H1 (cell line): ENCODE measurements around the gene ELMO1. TPM values are rescaled to one million over a fixed set of nuclear protein-coding genes. Genes with fewer than 3 reads are reported as not detected.

Experiments used
- CTCF ChIA-PET: fragments of 300-600 bp; sonication (Branson Sonifier 250); formaldehyde crosslinking; loops from one replicate; lab custom pipeline; 2021; ENCODE audit not compliant: partially characterized antibody; lab: Charles Lee
- POLR2A ChIA-PET: fragments of 300-600 bp; sonication (Branson Sonifier 250); formaldehyde crosslinking; loops from one replicate; lab custom pipeline; 2021; ENCODE audit warnings: inconsistent platforms; ENCODE audit not compliant: partially characterized antibody; lab: Charles Lee
- DNase-seq, 2 experiments: peaks; one replicate each; pipeline versions ENCODE4 v3.0.0 to v3.0.0-alpha.2; 2010 to 2022; ENCODE audit warnings: low spot score in 2 of 2, low read depth in 1 of 2, mixed read lengths in 1 of 2
- FAIRE-seq: peaks from 2 replicates; lab custom pipeline; 2011; peaks lifted over from hg19 to GRCh38; lab: Jason Lieb, UNC
- H2AFZ ChIP-seq: 2 replicates; pipeline ENCODE4 v1.8.1; 2012; ENCODE audit warnings: low read length, inconsistent platforms
- H2AK5ac ChIP-seq: 2 replicates; pipeline ENCODE4 v1.6.1; 2013; ENCODE audit warnings: low read depth, low read length
- H2BK120ac ChIP-seq: replicated peaks from 2 replicates; pipeline ENCODE3; 2013; ENCODE audit warnings: low read depth, low read length, inconsistent platforms
- H2BK12ac ChIP-seq: 2 replicates; pipeline ENCODE4 v1.6.1; 2013; ENCODE audit warnings: low read depth, low read length
- H2BK15ac ChIP-seq: 2 replicates; pipeline ENCODE4 v1.6.1; 2013; ENCODE audit warnings: low read length
- H2BK20ac ChIP-seq: 2 replicates; pipeline ENCODE4 v1.6.1; 2013; ENCODE audit warnings: low read length
- H2BK5ac ChIP-seq: 2 replicates; pipeline ENCODE4 v1.6.1; 2013; ENCODE audit warnings: low read depth, low read length
- H3K14ac ChIP-seq: 2 replicates; pipeline ENCODE4 v1.6.1; 2013; ENCODE audit warnings: inconsistent platforms; ENCODE audit not compliant: insufficient read length
- H3K18ac ChIP-seq: 2 replicates; pipeline ENCODE4 v1.6.1; 2013; ENCODE audit warnings: low read length; ENCODE audit errors: extremely low read depth
- H3K23ac ChIP-seq: 2 replicates; pipeline ENCODE4 v1.6.1; 2013; ENCODE audit warnings: inconsistent platforms; ENCODE audit not compliant: insufficient read length
- H3K23me2 ChIP-seq: 2 replicates; pipeline ENCODE4 v1.6.1; 2013; ENCODE audit warnings: low read depth, low read length
- H3K27ac ChIP-seq: 2 replicates; pipeline ENCODE4 v1.6.1; 2011; ENCODE audit warnings: low read depth, low read length, inconsistent platforms
- H3K27me3 ChIP-seq, 4 experiments: replicated peaks in 1 of 4; 1 replicate in 1 of 4; 2 replicates in 3 of 4; pipeline versions ENCODE4 v1.6.1 to v1.8.1; 2011 to 2013; ENCODE audit warnings: low read length in 3 of 4, mild to moderate bottlenecking in 3 of 4, inconsistent platforms in 2 of 4, mixed read lengths in 2 of 4, moderate library complexity in 1 of 4; ENCODE audit not compliant: control insufficient read depth in 3 of 4, insufficient read depth in 3 of 4; ENCODE audit errors: extremely low read depth in 1 of 4
- H3K36me3 ChIP-seq, 4 experiments: 2 replicates each; pipeline versions ENCODE4 v1.6.1 to v1.8.1; 2011 to 2013; ENCODE audit warnings: mild to moderate bottlenecking in 4 of 4, low read length in 3 of 4, moderate library complexity in 2 of 4, control low read depth in 1 of 4, inconsistent platforms in 1 of 4; ENCODE audit not compliant: insufficient read depth in 4 of 4, control insufficient read depth in 2 of 4
- H3K4ac ChIP-seq: replicated peaks from 2 replicates; pipeline ENCODE3; 2013; ENCODE audit warnings: low read length, low read depth, mixed read lengths, inconsistent platforms; ENCODE audit not compliant: insufficient read length
- H3K4me1 ChIP-seq, 4 experiments: replicated peaks in 1 of 4; 1 replicate in 1 of 4; 2 replicates in 3 of 4; pipeline versions ENCODE4 v1.6.1 to v1.8.1; 2011 to 2013; ENCODE audit warnings: low read length in 3 of 4, inconsistent platforms in 2 of 4, mixed read lengths in 1 of 4; ENCODE audit not compliant: insufficient read depth in 4 of 4, control insufficient read depth in 3 of 4
- H3K4me2 ChIP-seq, 2 experiments: 2 replicates each; pipeline versions ENCODE4 v1.6.1 to v1.8.1; 2011 to 2013; ENCODE audit warnings: low read depth in 2 of 2, low read length in 2 of 2, control low read depth in 1 of 2, inconsistent platforms in 1 of 2, mild to moderate bottlenecking in 1 of 2; ENCODE audit not compliant: insufficient read depth in 1 of 2
- H3K4me3 ChIP-seq, 4 experiments: fragments of 200-600, 300-600 bp in 1 of 4; sonication (generic), shearing (Covaris generic), sonication (Bioruptor Twin) in 1 of 4; 2 replicates each; pipeline versions ENCODE4 v1.5.1 to v1.8.1; 2011 to 2016; ENCODE audit warnings: low read length in 4 of 4, low read depth in 3 of 4, control low read depth in 2 of 4, inconsistent platforms in 2 of 4, mild to moderate bottlenecking in 2 of 4, mixed read lengths in 1 of 4, moderate library complexity in 1 of 4; ENCODE audit not compliant: insufficient read depth in 2 of 4; ENCODE audit errors: extremely low read depth in 1 of 4
- H3K56ac ChIP-seq: replicated peaks from 2 replicates; pipeline ENCODE3; 2013; ENCODE audit warnings: low read depth, mild to moderate bottlenecking, mixed read lengths, low read length, inconsistent platforms; ENCODE audit not compliant: insufficient read length
- H3K79me1 ChIP-seq: 2 replicates; pipeline ENCODE4 v1.6.1; 2013; ENCODE audit warnings: low read depth, low read length, control low read depth
- H3K79me2 ChIP-seq, 2 experiments: 2 replicates each; pipeline versions ENCODE4 v1.6.1 to v1.8.1; 2012 to 2013; ENCODE audit warnings: low read length in 2 of 2, mild to moderate bottlenecking in 2 of 2, inconsistent platforms in 1 of 2; ENCODE audit not compliant: insufficient read depth in 2 of 2, control insufficient read depth in 1 of 2
- H3K9ac ChIP-seq, 4 experiments: replicated peaks in 1 of 4; 1 replicate in 1 of 4; 2 replicates in 3 of 4; pipeline versions ENCODE4 v1.6.1 to v1.8.1; 2011 to 2013; ENCODE audit warnings: low read depth in 3 of 4, low read length in 3 of 4, control low read depth in 2 of 4, mild to moderate bottlenecking in 2 of 4, moderate library complexity in 2 of 4, inconsistent platforms in 1 of 4; ENCODE audit errors: extremely low read depth in 1 of 4
- H3K9me3 ChIP-seq, 2 experiments: 2 replicates each; pipeline versions ENCODE4 v1.6.1 to v1.8.1; 2012 to 2013; ENCODE audit warnings: mild to moderate bottlenecking in 2 of 2, moderate library complexity in 2 of 2, control low read depth in 1 of 2, inconsistent platforms in 1 of 2, low read depth in 1 of 2, low read length in 1 of 2, mixed read lengths in 1 of 2; ENCODE audit not compliant: insufficient read depth in 2 of 2
- H4K20me1 ChIP-seq, 2 experiments: replicated peaks in 1 of 2; 2 replicates each; pipeline versions ENCODE3 to v1.8.1; 2011 to 2013; ENCODE audit warnings: inconsistent platforms in 2 of 2, low read length in 2 of 2, mild to moderate bottlenecking in 1 of 2; ENCODE audit not compliant: insufficient read depth in 2 of 2, control insufficient read depth in 1 of 2
- H4K5ac ChIP-seq: 2 replicates; pipeline ENCODE4 v1.6.1; 2013; ENCODE audit warnings: low read length, low read depth, mixed read lengths, inconsistent platforms; ENCODE audit not compliant: insufficient read length
- H4K8ac ChIP-seq: 2 replicates; pipeline ENCODE4 v1.8.0; 2013; ENCODE audit warnings: mild to moderate bottlenecking, moderate library complexity, low read length, inconsistent platforms; ENCODE audit not compliant: insufficient read depth; ENCODE audit errors: extremely low read depth
- H4K91ac ChIP-seq: replicated peaks from 2 replicates; pipeline ENCODE3; 2013; ENCODE audit warnings: low read length, mixed read lengths, inconsistent platforms; ENCODE audit not compliant: insufficient read length
- BRCA1 ChIP-seq: IDR thresholded peaks from 2 replicates; pipeline ENCODE4 v1.6.1; 2012; ENCODE audit warnings: low read depth, low read length, improper control_type of control experiment
- EP300 ChIP-seq, 2 experiments: IDR thresholded peaks; 1 replicate in 1 of 2; 2 replicates in 1 of 2; pipeline ENCODE4 v1.6.1; 2011 to 2012; ENCODE audit warnings: low read depth in 2 of 2, low read length in 2 of 2, mild to moderate bottlenecking in 2 of 2, borderline replicate concordance in 1 of 2, inconsistent platforms in 1 of 2, moderate library complexity in 1 of 2
- GABPA ChIP-seq: IDR thresholded peaks from 2 replicates; pipeline ENCODE4 v1.6.1; 2011; ENCODE audit warnings: mild to moderate bottlenecking, low read length, moderate library complexity, borderline replicate concordance; ENCODE audit not compliant: insufficient read depth
- GTF2F1 ChIP-seq: IDR thresholded peaks from 2 replicates; pipeline ENCODE4 v1.6.1; 2012; ENCODE audit warnings: low read depth, low read length, improper control_type of control experiment, borderline replicate concordance
- MAFK ChIP-seq: IDR thresholded peaks from 2 replicates; pipeline ENCODE4 v1.6.1; 2012; ENCODE audit warnings: low read depth, mild to moderate bottlenecking, improper control_type of control experiment, low read length
- NRF1 ChIP-seq: IDR thresholded peaks from 2 replicates; pipeline ENCODE4 v1.6.1; 2011; ENCODE audit warnings: mild to moderate bottlenecking, low read depth, low read length, improper control_type of control experiment
- RAD21 ChIP-seq, 2 experiments: IDR thresholded peaks in 1 of 2; conservative IDR thresholded peaks in 1 of 2; 2 replicates each; pipeline ENCODE4 v1.6.1; 2011; ENCODE audit warnings: low read depth in 2 of 2, low read length in 2 of 2, improper control_type of control experiment in 1 of 2, inconsistent platforms in 1 of 2, mild to moderate bottlenecking in 1 of 2, moderate library complexity in 1 of 2
- RBBP5 ChIP-seq: IDR thresholded peaks from 2 replicates; pipeline ENCODE4 v1.7.1; 2012; ENCODE audit warnings: low read depth, mild to moderate bottlenecking, inconsistent platforms, low read length, moderate library complexity, borderline replicate concordance
- RFX5 ChIP-seq: IDR thresholded peaks from 2 replicates; pipeline ENCODE4 v1.6.1; 2011; ENCODE audit warnings: low read depth, low read length, improper control_type of control experiment, borderline replicate concordance
- SAP30 ChIP-seq: fragments of 300-600 bp; sonication (generic); IDR thresholded peaks from 2 replicates; pipeline ENCODE4 v1.7.1; 2012; ENCODE audit warnings: low read length, moderate library complexity, mild to moderate bottlenecking, inconsistent platforms; ENCODE audit not compliant: insufficient read depth, insufficient replicate concordance
- ZNF274 ChIP-seq: IDR thresholded peaks from 2 replicates; pipeline ENCODE4 v1.7.0; 2012; ENCODE audit warnings: low read length, borderline replicate concordance; ENCODE audit errors: extremely low read depth
- WGBS, 2 experiments: shearing (Covaris generic) in 1 of 2; methylation state at CpG; one replicate each; pipeline versions ENCODE4 v1.1.6 to v1.1.7; 2013 to 2015; ENCODE audit warnings: low lambda C conversion rate in 2 of 2, mixed read lengths in 2 of 2, inconsistent platforms in 1 of 2, low coverage in 1 of 2, missing lambda C conversion rate in 1 of 2; ENCODE audit not compliant: insufficient replicate concordance in 2 of 2, insufficient coverage in 1 of 2, insufficient read length in 1 of 2; ENCODE audit errors: extremely low coverage in 1 of 2, missing lambda C conversion rate in 1 of 2; 5-methylcytosine and 5-hydroxymethylcytosine counted together
- polyA plus RNA-seq, 7 experiments: library from polyadenylated mRNA; depleted of rRNA in 3 of 7; stranded (reverse) in 5 of 7; unstranded in 2 of 7; fragments of >200 nt in 5 of 7; fragments of 200-250 nt in 2 of 7; gene quantifications; 1 replicate in 5 of 7; 2 replicates in 1 of 7; 4 replicates in 1 of 7; pipeline versions ENCODE4 v1.2.1 to v1.2.3, GENCODE V29; 2011 to 2013; ENCODE audit warnings: missing spikeins in 2 of 7, mixed read lengths in 2 of 7
- total RNA-seq: library from RNA; stranded (reverse); fragmentation: NEBNext Ultra II Directional; extraction: Animal tissue kit (Norgen Biotek cat#: 25700); gene quantifications from 2 replicates; pipeline ENCODE4 v1.2.1, GENCODE V29; 2021

ELMO1 gene
- total and polyA plus RNA-seq, 2 of the 8 experiments (the other 6 are each of a cell fraction or from before 2014, with no cell fraction given) = 18.4 to 21.0 TPM

GRCh38 chr7:36910401-36910800 is 538.3 kb downstream of the ELMO1 start:
- H3K18ac ChIP-seq = no peak overlapping the region
- H4K5ac ChIP-seq = no peak overlapping the region
- 94% methylated on average over 3 of the region's 3 CpGs; no CpG with 5 or more reads in 1 of the 2 experiments for WGBS, 2 experiments
- no peak overlapping the region for H2BK120ac ChIP-seq
- no peak overlapping the region for H2AK5ac ChIP-seq
- H3K23me2 ChIP-seq = no peaks in the 10 kb centered on the region
- H3K4ac ChIP-seq = no peak overlapping the region
- no peak for DNase-seq
- H2BK20ac ChIP-seq = no peak overlapping the region
- H2BK15ac ChIP-seq = no peak overlapping the region
- no peak overlapping the region for H3K4me3 ChIP-seq
- ChIA-PET CTCF (interaction anchor here (0.8 to 2.5 kb wide), 3 partner anchors 13 to 289 kb away, joined by 3 to 11 read pairs (median 6); no protein-coding TSS in a partner anchor), POLR2A (no interaction called here)
- no peaks in the 10 kb centered on the region for H3K4me1 ChIP-seq
- no peak overlapping the region for H2BK5ac ChIP-seq
- no peak overlapping the region for H4K8ac ChIP-seq
- H4K91ac ChIP-seq = no peak overlapping the region
- H3K9me3 ChIP-seq = no peaks in the 10 kb centered on the region
- no peak overlapping the region for H3K56ac ChIP-seq
- no peak overlapping the region for H3K14ac ChIP-seq
- no peak overlapping the region for H3K23ac ChIP-seq
- no peak overlapping the region for H3K9ac ChIP-seq
- H3K27ac ChIP-seq = no peak overlapping the region
- H3K4me2 ChIP-seq = no peak overlapping the region
- no peak for FAIRE-seq
- H3K79me2 ChIP-seq = no peaks in the 10 kb centered on the region
- H2BK12ac ChIP-seq = no peak overlapping the region
- H3K36me3 ChIP-seq = no peaks in the 10 kb centered on the region
- H4K20me1 ChIP-seq = no peaks in the 10 kb centered on the region
- no peaks in the 10 kb centered on the region for H3K79me1 ChIP-seq
- no peaks in the 10 kb centered on the region for H3K27me3 ChIP-seq
- H2AFZ ChIP-seq = no peak overlapping the region
- TF ChIP-seq RAD21 (IDR thresholded peaks at IDR 0.05 in 1 of 2, conservative IDR thresholded peaks at IDR 0.05 in 1 of 2; ENCODE audit: low read depth in 2 of 2, low read length in 2 of 2) (no peak), ZNF274 (no peak), GABPA (no peak), SAP30 (no peak), EP300 (IDR thresholded peaks at IDR 0.05; ENCODE audit: borderline replicate concordance in 1 of 2, low read depth in 2 of 2, low read length in 2 of 2) (no peak), BRCA1 (no peak), GTF2F1 (no peak), NRF1 (no peak), RFX5 (no peak), MAFK (no peak), RBBP5 (no peak)
